MG63 (cell line): Measurements from ENCODE around the gene CAMK1G. TPM values are rescaled to one million over a fixed set of nuclear protein-coding genes. Genes with fewer than 3 reads are reported as not detected.

Experiments
- DNase-seq: peaks from one replicate; pipeline ENCODE4 v3.0.0-alpha.2; 2020
- H3K27me3 ChIP-seq: fragments of 250-450 bp; sonication (Bioruptor Pico); 2 replicates; pipeline ENCODE4 v1.5.1; 2020; ENCODE audit warnings: mild to moderate bottlenecking, moderate library complexity
- H3K36me3 ChIP-seq: fragments of 250-450 bp; sonication (Bioruptor Pico); 2 replicates; pipeline ENCODE4 v1.5.1; 2020; ENCODE audit warnings: mild to moderate bottlenecking, moderate library complexity
- H3K4me3 ChIP-seq: fragments of 250-450 bp; sonication (Bioruptor Pico); 2 replicates; pipeline ENCODE4 v1.5.1; 2020; ENCODE audit warnings: mild to moderate bottlenecking, moderate library complexity
- H3K9me3 ChIP-seq: fragments of 250-450 bp; sonication (Bioruptor Pico); 2 replicates; pipeline ENCODE4 v1.5.1; 2020; ENCODE audit warnings: mild to moderate bottlenecking, moderate library complexity
- total RNA-seq: library from RNA; depleted of rRNA; stranded (reverse); fragments of >200 nt; shearing (Covaris generic); gene quantifications from 2 replicates; pipeline ENCODE4 v1.2.3, GENCODE V29; 2014; ENCODE audit warnings: low replicate concordance; rRNA removed

CAMK1G gene
- total RNA-seq: not detected in 2 replicates

- Histone ChIP-seq H3K9me3 (no peaks in the 10 kb centered on the region), H3K27me3 (peaks cover 16% of the 10 kb centered on the region), H3K4me3 (no peak within 1 kb of the TSS), H3K36me3 (no peaks in the 10 kb centered on the region)
- no peak for DNase-seq
Observed at GRCh38 chr1:209583408-209583807, at the start of gene CAMK1G. Gene CAMK1G, plus strand, starts transcription at chr1:209583714. Its CDS starts 11,270 bp downstream, at chr1:209594984.

DNA sequence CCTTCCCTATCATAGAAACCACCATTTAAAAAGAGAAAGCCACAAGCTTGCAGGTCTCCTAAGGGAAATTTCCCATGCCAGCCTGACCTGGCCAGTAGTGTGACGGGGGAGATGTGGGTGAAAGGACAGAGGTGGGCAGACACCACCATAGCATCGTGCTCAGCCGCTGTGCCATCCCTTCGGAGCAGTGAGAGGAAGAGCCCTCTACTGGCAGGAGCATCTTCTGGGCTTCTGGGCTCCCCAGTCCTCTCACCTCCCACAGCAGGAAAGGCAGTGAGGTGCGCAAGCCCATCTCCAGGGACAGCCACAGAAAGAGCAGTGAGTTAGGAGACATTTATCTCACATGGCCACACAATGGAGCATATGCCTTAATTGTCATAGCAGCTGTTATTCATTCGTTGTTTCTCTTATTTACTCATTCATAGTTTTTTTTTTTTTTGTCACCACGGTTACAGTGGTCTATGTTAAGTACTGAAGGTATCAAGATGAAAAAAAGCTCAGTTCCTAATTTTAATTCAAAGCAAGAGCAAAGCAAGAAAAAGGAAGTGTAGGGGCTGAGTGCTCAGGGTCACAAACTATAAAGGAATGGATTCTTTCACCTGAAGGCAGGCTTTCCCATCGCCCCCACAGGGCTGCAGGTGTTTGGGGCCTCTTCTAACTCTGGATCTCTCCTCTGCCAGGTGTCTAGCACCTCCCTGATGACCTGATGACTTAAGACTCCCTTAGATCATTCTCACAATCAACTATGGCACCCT lies 48.8 kb upstream of the CAMK1G start:
- peaks cover 32% of the 10 kb centered on the region for H3K27me3 ChIP-seq
- H3K9me3 ChIP-seq: no peaks in the 10 kb centered on the region
- no peaks in the 10 kb centered on the region for H3K36me3 ChIP-seq
- no peak for DNase-seq
- no peak overlapping the region for H3K4me3 ChIP-seq

DNA sequence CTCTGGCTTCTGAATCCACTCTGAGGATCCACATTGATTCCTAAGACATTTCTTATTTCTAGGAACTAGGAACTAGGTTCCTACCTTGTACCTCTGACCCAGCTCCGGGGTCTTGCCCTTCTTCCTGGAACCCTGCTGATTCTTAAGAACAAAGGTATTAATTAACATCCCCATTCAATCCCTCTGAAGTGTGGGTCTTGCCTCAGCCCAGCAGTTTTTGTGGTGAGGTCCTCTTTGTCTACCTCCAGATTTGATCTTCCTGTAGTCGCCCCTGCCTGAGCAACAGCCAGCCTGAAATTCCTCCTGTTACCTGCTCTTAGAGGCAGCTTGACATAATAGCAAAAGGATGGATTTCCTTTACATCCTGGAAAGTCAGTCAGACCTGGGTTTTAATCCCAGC lies 46.7 kb upstream of the CAMK1G start:
- Histone ChIP-seq H3K36me3 (no peaks in the 10 kb centered on the region), H3K9me3 (no peaks in the 10 kb centered on the region), H3K4me3 (no peak overlapping the region), H3K27me3 (peaks cover 28% of the 10 kb centered on the region)
- no peak for DNase-seq

GRCh38 chr1:209537336-209538114 lies 46.0 kb upstream of the CAMK1G start:
- Histone ChIP-seq H3K27me3 (peaks cover 28% of the 10 kb centered on the region), H3K4me3 (no peak overlapping the region), H3K36me3 (no peaks in the 10 kb centered on the region), H3K9me3 (no peaks in the 10 kb centered on the region)
- no peak for DNase-seq

DNA sequence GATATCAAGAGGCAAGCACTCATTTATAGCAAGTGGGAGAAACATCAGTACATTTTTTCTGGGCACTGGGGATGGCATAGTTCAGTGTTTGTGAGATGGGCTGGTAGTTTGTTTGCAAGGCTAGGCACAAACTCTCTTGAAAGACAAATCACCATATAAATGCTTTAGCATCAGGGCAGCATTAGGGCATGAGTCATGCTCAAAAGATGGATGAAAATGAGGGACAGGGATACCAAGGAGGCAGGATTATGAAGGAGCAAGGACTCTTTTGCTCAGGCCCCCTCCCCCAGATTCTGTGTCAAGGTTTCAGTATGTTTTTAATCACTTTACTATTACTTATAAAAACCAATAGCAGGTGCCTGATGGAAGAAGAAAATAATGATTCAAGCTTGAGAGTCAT lies 43.9 kb upstream of the CAMK1G start:
- no peak for DNase-seq
- Histone ChIP-seq H3K4me3 (no peak overlapping the region), H3K9me3 (no peaks in the 10 kb centered on the region), H3K27me3 (peaks cover 23% of the 10 kb centered on the region), H3K36me3 (no peaks in the 10 kb centered on the region)

DNA sequence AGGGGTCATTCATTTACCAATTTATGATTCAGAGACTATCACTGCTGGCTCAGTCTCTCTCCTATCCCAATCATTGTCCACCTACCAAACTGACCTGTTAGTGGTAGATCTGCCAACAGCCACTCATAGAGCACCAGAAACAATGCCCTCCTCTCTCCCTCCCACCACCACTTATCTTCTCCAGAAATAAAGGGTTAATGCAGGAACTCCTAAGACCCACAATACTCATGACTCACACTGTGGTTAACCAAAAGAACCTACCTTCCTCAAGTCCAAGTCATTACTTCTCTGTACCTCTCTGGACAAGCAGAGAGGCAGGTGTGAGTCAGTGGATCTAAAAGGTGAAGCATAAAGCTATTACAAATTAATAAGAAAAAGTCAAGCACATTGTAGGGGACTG lies 40.9 kb upstream of the CAMK1G start:
- Histone ChIP-seq H3K27me3 (peaks cover 13% of the 10 kb centered on the region), H3K36me3 (no peaks in the 10 kb centered on the region), H3K4me3 (no peak overlapping the region), H3K9me3 (no peaks in the 10 kb centered on the region)
- DNase-seq: no peak

DNA sequence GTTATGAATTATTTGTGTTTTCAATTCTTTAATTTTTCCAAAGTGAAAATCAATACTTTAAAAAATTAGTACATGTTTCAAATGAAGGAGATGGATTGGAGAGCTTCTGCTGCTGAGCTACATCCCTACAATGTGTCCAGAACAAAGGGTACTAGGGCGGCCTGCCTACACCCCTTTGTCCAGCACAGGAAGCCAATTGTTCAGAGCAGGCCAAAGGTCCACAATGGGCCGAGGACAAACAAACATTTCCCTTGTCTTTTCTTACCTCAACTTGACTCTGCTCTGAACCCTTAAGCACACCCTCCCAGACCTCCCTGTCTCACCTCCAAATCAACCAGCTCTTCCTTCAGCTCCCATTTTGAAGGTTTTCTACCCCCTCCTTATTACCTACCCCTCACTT lies 39.4 kb upstream of the CAMK1G start:
- Histone ChIP-seq H3K27me3 (0 out of 2 replicates have a peak, but pooled peaks cover 2% of the 10 kb centered on the region), H3K36me3 (no peaks in the 10 kb centered on the region), H3K9me3 (no peaks in the 10 kb centered on the region), H3K4me3 (no peak overlapping the region)
- DNase-seq: no peak

DNA sequence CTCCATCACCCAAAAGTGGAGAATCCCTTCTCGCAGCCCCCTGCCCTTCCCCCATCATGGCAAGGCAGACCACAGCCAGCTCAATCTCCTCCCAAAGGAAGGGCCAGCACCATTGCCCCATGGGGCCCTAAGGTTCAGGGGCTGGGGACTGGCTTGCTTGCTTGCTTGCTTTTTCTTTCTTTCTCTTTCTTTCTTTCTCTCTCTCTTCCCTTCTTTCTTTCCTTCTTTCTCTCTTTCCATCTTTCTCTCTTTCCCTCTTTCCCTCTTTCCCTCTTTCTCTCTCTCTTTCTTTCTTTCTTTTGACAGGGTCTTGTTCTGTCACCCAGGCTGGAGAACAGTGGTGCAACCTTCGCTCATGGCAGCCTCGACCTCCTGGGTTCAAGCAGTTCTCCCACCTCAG lies 38.1 kb upstream of the CAMK1G start:
- Histone ChIP-seq H3K9me3 (no peaks in the 10 kb centered on the region), H3K4me3 (no peak overlapping the region), H3K27me3 (no peaks in the 10 kb centered on the region), H3K36me3 (no peaks in the 10 kb centered on the region)
- no peak for DNase-seq

GRCh38 chr1:209546390-209547085 lies 37.0 kb upstream of the CAMK1G start:
- Histone ChIP-seq H3K9me3 (no peaks in the 10 kb centered on the region), H3K36me3 (no peaks in the 10 kb centered on the region), H3K4me3 (no peak overlapping the region), H3K27me3 (no peaks in the 10 kb centered on the region)
- DNase-seq: peak; percentile 8

DNA sequence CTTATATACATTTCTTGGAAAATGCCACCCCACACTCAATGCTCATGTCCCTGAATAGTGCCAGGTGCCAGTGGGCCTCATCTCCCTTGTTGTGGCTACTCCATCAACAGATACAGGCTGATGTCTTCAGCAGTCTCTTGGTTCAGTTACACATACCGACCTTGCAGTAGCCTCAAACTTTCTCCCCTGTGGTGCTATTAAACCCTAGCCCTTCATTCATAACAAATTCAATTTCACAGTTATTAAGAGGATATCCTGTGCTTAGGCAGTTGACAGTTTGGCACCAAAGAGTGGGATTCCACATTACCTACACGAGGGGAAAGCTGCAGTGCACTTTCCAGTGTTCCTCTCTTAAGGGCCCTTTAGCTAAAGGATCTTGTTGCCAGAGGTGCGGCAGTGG lies 35.9 kb upstream of the CAMK1G start:
- no peak for DNase-seq
- no peaks in the 10 kb centered on the region for H3K27me3 ChIP-seq
- H3K36me3 ChIP-seq: no peaks in the 10 kb centered on the region
- H3K4me3 ChIP-seq: no peak overlapping the region
- no peaks in the 10 kb centered on the region for H3K9me3 ChIP-seq

DNA sequence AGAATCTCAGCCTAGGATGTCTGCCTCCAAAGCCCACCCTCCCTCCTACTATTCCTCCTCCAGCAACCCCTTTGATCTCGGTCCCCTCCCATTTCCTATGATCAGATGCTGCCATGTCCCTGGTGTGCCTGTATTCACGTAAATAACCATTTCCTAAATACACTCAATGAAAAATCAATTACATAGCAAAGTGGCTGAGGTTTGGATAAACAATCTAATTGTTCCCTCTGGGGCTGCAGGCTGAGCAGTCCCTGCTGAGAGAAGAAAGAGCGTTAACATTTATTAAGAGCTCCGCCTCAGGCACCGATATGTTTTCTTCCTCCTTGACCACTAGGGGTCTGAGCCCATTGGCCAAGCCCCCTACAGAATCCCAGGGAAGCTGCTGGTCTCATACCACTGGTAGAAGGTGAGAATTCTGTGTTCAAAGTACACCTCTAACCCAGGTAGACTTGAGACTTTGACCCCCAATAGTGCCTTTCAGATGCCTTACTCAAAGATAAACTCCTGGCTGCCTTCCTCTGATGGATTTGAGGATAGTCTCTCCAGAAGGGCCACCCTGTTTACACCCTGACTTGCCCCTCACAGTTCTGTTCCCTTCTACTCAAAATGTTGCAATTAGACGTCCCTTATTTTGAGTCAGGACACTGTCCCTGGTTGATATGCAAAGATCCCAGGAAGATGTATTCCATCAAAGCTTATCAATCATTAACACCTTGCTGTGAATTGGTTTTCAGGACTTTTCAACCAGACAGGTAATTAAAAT lies 33.9 kb upstream of the CAMK1G start:
- Histone ChIP-seq H3K9me3 (no peaks in the 10 kb centered on the region), H3K36me3 (no peaks in the 10 kb centered on the region), H3K27me3 (no peaks in the 10 kb centered on the region), H3K4me3 (no peak overlapping the region)
- DNase-seq: no peak

DNA sequence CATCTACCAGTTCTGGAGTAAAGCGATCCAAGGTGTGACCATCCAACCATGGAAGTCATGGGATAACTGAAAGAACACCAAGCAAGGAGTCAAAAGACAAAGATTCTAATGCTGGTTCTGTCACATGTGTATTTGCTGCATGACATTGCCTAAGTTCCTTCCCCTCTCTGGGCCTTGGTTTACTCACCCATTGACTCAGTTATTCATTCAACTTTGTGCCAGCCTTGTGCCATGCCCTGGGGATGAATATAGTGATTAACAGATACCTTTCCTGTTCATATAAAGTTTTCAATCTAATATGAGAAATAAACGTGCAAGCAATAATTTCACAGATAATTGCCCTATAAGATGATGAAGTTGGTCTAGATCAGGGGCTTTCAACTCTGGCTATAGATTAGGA lies 33.0 kb upstream of the CAMK1G start:
- Histone ChIP-seq H3K4me3 (no peak overlapping the region), H3K9me3 (no peaks in the 10 kb centered on the region), H3K36me3 (no peaks in the 10 kb centered on the region), H3K27me3 (no peaks in the 10 kb centered on the region)
- DNase-seq: no peak

GRCh38 chr1:209552406-209553264 lies 30.9 kb upstream of the CAMK1G start:
- DNase-seq: no peak
- no peaks in the 10 kb centered on the region for H3K36me3 ChIP-seq
- no peaks in the 10 kb centered on the region for H3K9me3 ChIP-seq
- H3K4me3 ChIP-seq: no peak overlapping the region
- H3K27me3 ChIP-seq: no peaks in the 10 kb centered on the region; the same call in 1 of the 2 replicates

GRCh38 chr1:209554761-209555611 lies 28.5 kb upstream of the CAMK1G start:
- Histone ChIP-seq H3K36me3 (no peaks in the 10 kb centered on the region), H3K4me3 (no peak overlapping the region), H3K27me3 (no peaks in the 10 kb centered on the region; the same call in 1 of the 2 replicates), H3K9me3 (no peaks in the 10 kb centered on the region)
- no peak for DNase-seq

DNA sequence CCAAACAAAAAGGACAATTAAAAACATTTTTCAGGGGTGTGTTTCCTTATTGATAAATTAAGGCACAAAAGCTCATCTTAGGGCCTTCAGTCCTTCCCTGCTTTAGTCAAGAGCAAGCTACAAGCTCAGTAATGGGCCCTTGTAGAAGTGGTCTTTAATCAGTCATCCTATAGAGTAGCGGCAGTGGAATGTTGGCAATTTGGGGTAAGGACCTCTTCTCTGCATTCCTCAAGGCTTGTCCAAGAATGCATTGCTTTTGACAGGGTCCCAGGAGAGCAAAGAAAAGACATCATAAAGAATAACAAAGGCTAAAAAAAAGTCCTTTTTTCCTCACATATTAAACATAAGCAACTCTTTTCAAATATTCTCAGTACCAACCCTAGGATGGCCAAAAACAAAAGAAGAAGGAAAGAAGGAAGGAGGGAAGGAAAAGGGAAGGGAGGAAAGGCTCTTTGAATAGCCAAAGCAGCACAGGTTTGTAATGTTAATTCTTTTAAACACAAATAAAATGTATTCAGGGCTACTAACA lies 27.3 kb upstream of the CAMK1G start:
- H3K9me3 ChIP-seq: no peaks in the 10 kb centered on the region
- H3K27me3 ChIP-seq: no peaks in the 10 kb centered on the region; the same call in 1 of the 2 replicates
- DNase-seq: no peak
- H3K4me3 ChIP-seq: no peak overlapping the region
- H3K36me3 ChIP-seq: no peaks in the 10 kb centered on the region
